Esophagus (tissue), 2 donors: ENCODE data around the gene RAD51B. TPM values are rescaled to one million over a fixed set of nuclear protein-coding genes. Genes with fewer than 3 reads are reported as not detected.
A peak's percentile ranks its signal among the peaks of the same experiment; 100 is the strongest.

Source experiments
- H3K27ac ChIP-seq, 2 donors: one replicate each; pipeline ENCODE4 v1.5.1; 2013; ENCODE audit warnings: low read depth in 2 of 2, mild to moderate bottlenecking in 2 of 2, inconsistent platforms in 1 of 2, low read length in 1 of 2, moderate library complexity in 1 of 2
- H3K27me3 ChIP-seq, 2 donors: one replicate each; pipeline ENCODE4 v1.6.1; 2013; ENCODE audit warnings: low read length in 2 of 2, control low read depth in 1 of 2, mild to moderate bottlenecking in 1 of 2; ENCODE audit not compliant: insufficient read depth in 2 of 2, control insufficient read depth in 1 of 2
- H3K36me3 ChIP-seq, 2 donors: one replicate each; pipeline ENCODE4 v1.6.1; 2013; ENCODE audit warnings: low read length in 1 of 2; ENCODE audit not compliant: control insufficient read depth in 2 of 2, insufficient read depth in 2 of 2
- H3K4me1 ChIP-seq, 2 donors: one replicate each; pipeline ENCODE4 v1.6.1; 2013; ENCODE audit warnings: low read length in 1 of 2; ENCODE audit not compliant: control insufficient read depth in 2 of 2, insufficient read depth in 2 of 2
- H3K4me3 ChIP-seq, 2 donors: one replicate each; pipeline ENCODE4 v1.5.1; 2013; ENCODE audit warnings: low read length in 2 of 2, mild to moderate bottlenecking in 2 of 2, low read depth in 1 of 2, moderate library complexity in 1 of 2
- H3K9me3 ChIP-seq, 2 donors: one replicate each; pipeline ENCODE4 v1.6.1; 2013; ENCODE audit warnings: mild to moderate bottlenecking in 2 of 2, low read depth in 1 of 2, low read length in 1 of 2, moderate library complexity in 1 of 2; ENCODE audit not compliant: control insufficient read depth in 2 of 2, insufficient read depth in 1 of 2
- WGBS, 2 donors: extraction: QIAGEN DNeasy Blood & Tissue Kit; methylation state at CpG; one replicate each; pipeline ENCODE4 v1.1.7; 2013; 5-methylcytosine and 5-hydroxymethylcytosine counted together
- polyA plus RNA-seq, 2 donors: library from polyadenylated mRNA; stranded (reverse); fragments of 200-250 nt; gene quantifications; one replicate each; pipeline ENCODE4 v1.2.3, GENCODE V29; 2013
- donor health status: healthy with polysubstance abuse.
- donor health status: Bipolar disorder and iron deficiency.

RAD51B gene
- polyA plus RNA-seq, 2 donors: 3.2 to 4.0 TPM

GRCh38 chr14:68380329-68380741 lies 560.8 kb downstream of the RAD51B start:
- no peak overlapping the region for H3K4me3 ChIP-seq
- H3K27me3 ChIP-seq: no peaks in the 10 kb centered on the region
- peak overlapping the region in 1 of 2 donors; percentile 4 for H3K27ac ChIP-seq
- 38 to 62% methylated on average over 1 of the region's 1 CpG for WGBS, 2 donors
- H3K9me3 ChIP-seq: no peaks in the 10 kb centered on the region
- no peaks in the 10 kb centered on the region for H3K36me3 ChIP-seq
- H3K4me1 ChIP-seq: peaks cover 0 to 2% of the 10 kb centered on the region in 2 donors

DNA sequence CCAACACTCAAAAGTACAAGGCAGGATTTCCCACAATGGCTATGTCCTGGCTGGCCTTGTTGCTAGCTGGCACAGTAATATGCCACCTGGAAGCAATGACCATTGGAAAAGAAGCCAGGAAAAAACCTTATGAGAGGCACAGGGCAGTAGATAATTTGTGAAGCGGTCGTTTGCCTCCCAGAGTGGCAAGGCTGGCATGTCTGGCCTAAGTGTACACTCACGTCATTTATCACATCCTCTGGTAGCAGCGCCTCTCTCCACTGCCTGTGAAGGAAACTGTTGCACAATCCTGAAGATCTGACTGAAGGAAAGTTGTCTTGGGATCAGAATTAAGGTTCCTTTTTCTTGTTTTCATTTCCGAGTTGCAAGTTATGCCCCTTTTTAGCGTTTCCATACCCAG lies 564.8 kb downstream of the RAD51B start:
- Histone ChIP-seq H3K4me3 (no peak overlapping the region), H3K4me1 (peaks cover 0 to 2% of the 10 kb centered on the region in 2 donors), H3K36me3 (no peaks in the 10 kb centered on the region), H3K9me3 (no peaks in the 10 kb centered on the region), H3K27ac (peak overlapping the region; percentile 3 to 81), H3K27me3 (no peaks in the 10 kb centered on the region)
- 58 to 59% methylated on average over 6 of the region's 6 CpGs for WGBS, 2 donors

DNA sequence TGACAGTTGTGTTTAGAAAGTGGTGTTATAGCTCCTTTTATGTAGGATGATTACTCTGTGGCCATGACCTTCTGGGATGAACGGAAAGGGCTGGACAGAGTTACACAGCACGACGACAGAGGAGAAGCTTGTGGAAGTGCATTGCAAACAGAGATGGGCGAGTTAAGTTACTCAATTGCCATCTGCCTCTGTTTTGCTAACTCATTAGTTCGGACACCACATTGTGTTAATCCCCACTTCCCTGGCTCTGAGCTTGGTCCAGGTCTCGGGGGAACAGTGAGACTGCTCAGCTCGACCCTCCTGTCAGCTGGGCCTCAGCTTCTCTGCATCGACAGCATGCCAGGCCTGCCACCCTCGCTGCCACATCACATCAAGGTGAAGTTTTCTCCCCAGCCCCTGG lies 565.3 kb downstream of the RAD51B start:
- H3K4me3 ChIP-seq: no peak overlapping the region
- H3K27ac ChIP-seq: peak overlapping the region; percentile 58 to 76
- 80 to 93% methylated on average over 9 of the region's 9 CpGs for WGBS, 2 donors
- H3K27me3 ChIP-seq: no peaks in the 10 kb centered on the region
- H3K9me3 ChIP-seq: no peaks in the 10 kb centered on the region
- no peaks in the 10 kb centered on the region for H3K36me3 ChIP-seq
- peaks cover 0 to 2% of the 10 kb centered on the region in 2 donors for H3K4me1 ChIP-seq

DNA sequence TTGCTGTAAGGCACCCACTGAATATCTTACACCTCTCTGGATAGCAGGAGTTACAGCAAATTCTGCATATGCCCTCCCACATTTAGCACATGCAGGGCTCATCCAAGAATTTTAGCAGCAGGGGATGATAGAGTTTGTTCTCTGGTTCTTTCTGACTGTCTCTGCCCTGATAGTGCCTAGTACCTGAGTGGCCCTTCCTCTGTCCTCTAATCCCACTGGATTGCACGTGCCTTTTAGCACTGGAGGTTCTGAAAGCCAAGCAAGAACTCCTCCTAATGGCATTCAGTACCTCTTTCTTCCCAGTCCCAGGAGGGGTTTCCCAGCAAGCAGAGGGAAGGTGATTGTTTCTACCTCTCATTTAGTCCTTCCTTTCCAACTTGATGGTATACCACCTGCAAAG lies 566.9 kb downstream of the RAD51B start:
- 40 to 59% methylated on average over 1 of the region's 1 CpG for WGBS, 2 donors
- Histone ChIP-seq H3K4me3 (no peak overlapping the region), H3K27me3 (no peaks in the 10 kb centered on the region), H3K36me3 (no peaks in the 10 kb centered on the region), H3K4me1 (peaks cover 0 to 2% of the 10 kb centered on the region in 2 donors), H3K27ac (no peak overlapping the region), H3K9me3 (no peaks in the 10 kb centered on the region)

- Histone ChIP-seq H3K27ac (no peak overlapping the region), H3K4me1 (peaks cover 0 to 2% of the 10 kb centered on the region in 2 donors), H3K4me3 (no peak overlapping the region), H3K27me3 (no peaks in the 10 kb centered on the region), H3K9me3 (no peaks in the 10 kb centered on the region), H3K36me3 (no peaks in the 10 kb centered on the region)
- 27 to 31% methylated on average over 6 of the region's 6 CpGs for WGBS, 2 donors
Observed at GRCh38 chr14:68386950-68387779, 567.6 kb downstream of the RAD51B start.

DNA sequence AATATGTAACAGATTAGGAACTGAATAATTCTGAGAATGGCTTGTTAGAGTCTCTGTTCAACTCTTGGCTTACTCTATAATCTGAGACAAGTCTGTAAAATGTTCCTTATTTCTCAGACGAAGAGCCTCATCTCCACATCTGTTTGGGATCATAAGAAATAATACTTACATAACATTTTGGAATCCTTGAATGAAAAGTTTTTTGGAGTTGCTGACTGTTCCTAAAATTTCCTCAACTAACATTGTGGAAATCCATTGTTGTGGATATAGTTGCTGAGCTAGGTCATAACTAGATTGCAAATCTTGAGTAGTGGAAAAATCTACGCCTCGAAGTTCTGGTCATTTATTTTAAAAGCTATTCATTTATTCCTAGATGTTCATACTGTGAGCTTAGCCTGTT lies 570.4 kb downstream of the RAD51B start:
- Histone ChIP-seq H3K9me3 (no peaks in the 10 kb centered on the region), H3K36me3 (no peaks in the 10 kb centered on the region), H3K27ac (no peak overlapping the region), H3K27me3 (no peaks in the 10 kb centered on the region), H3K4me1 (peaks cover 0 to 2% of the 10 kb centered on the region in 2 donors), H3K4me3 (no peak overlapping the region)
- WGBS, 2 donors: 73 to 82% methylated on average over 3 of the region's 3 CpGs

- H3K4me1 ChIP-seq: no peaks in the 10 kb centered on the region
- 77 to 85% methylated on average over 2 of the region's 2 CpGs for WGBS, 2 donors
Observed at GRCh38 chr14:68390741-68391140, 571.2 kb downstream of the RAD51B start.

DNA sequence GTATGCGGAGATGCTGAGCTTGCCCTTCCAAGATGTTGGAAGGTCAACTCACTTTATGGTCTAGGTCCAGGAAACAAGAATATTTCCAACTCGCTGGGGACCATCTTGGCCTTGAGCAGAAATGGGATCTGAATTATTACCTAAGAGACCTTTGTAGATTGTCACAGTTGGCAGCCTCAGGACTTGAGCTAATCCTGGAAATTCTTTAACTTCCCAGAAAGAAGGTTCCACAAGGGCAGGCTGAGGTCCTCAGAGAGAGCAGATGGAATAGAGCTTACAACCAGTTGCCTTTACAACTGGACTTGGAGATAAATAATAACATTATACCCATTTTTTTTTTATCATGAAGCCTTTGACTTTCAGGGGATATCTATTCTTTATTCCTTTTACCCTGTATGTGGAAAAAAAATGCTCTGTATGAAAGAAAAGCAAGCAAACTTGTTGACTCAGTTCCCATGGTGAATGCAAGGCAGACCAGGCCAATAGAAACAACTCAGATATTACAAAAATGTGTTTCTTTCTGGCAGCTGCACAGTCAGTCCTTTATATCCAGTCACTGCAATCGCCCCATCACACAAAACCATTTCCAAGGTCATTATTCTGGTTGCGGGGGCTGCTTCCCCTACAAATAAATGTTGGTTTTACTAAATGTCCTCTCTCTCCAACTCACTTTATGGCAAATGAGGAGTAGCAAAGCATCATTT lies 571.9 kb downstream of the RAD51B start:
- no peak overlapping the region for H3K27ac ChIP-seq

More at GRCh38 chr14:68390741-68391140, 571.2 kb downstream of the RAD51B start:
- H3K9me3 ChIP-seq: no peaks in the 10 kb centered on the region
- H3K4me3 ChIP-seq: no peak overlapping the region
- H3K36me3 ChIP-seq: no peaks in the 10 kb centered on the region
- no peaks in the 10 kb centered on the region for H3K27me3 ChIP-seq
- H3K27ac ChIP-seq: no peak overlapping the region

DNA sequence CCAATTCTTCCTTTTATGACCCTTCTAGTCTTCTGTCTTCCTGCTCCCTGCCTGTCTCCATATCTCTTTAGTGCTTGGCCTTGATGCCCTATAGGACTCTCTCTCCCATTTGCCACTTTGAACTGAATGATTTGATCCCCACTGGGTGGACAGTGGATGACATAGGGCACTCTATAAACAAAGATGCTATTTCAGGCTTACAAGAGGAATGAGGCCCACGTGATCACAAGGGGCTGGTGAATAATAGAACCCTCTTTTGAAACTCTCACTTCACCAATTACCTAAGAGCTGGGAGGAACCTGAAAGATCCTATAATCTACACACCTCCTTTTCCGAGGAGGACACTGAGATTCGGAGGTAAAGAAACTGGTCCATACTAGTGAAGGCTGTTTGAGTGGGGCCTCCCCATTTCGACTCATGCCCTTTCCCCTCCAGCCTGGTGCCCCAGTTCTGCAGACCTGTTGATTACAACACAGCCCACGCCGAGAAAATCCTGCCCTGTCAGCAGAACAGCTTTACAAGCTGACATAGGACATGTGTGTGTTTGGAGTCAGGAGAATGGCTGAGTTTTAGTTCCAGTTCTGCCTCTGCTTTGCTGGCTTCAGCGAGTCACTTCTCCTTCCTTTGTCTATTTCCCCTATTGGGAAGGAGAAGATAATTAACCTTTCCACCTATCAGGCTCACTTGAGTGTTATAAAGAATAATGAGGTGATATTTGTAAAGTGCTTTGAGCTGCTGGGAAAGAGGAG lies 573.0 kb downstream of the RAD51B start:
- 54 to 69% methylated on average over 7 of the region's 7 CpGs for WGBS, 2 donors
- no peak overlapping the region for H3K4me3 ChIP-seq
- H3K27me3 ChIP-seq: no peaks in the 10 kb centered on the region
- H3K36me3 ChIP-seq: no peaks in the 10 kb centered on the region
- peak overlapping the region; percentile 13 to 63 for H3K27ac ChIP-seq
- no peaks in the 10 kb centered on the region for H3K9me3 ChIP-seq
- peaks cover 2 to 3% of the 10 kb centered on the region in 2 donors for H3K4me1 ChIP-seq

More for the DNA sequence above, 571.9 kb downstream of the RAD51B start:
- H3K9me3 ChIP-seq: no peaks in the 10 kb centered on the region
- no peaks in the 10 kb centered on the region for H3K27me3 ChIP-seq
- no peak overlapping the region for H3K4me3 ChIP-seq
- H3K4me1 ChIP-seq: no peaks in the 10 kb centered on the region
- no peaks in the 10 kb centered on the region for H3K36me3 ChIP-seq
- 73 to 75% methylated on average over 4 of the region's 4 CpGs for WGBS, 2 donors
